Right lobe of liver (tissue), 6 donors: Measurements from ENCODE around the gene TYW5. TPM values are rescaled to one million over a fixed set of nuclear protein-coding genes. Genes with fewer than 3 reads are reported as not detected.

Experiments used
- ATAC-seq, 4 donors: fragments of 200-7000 bp; cut with Tn5 transposase; one replicate each; pipeline ENCODE4 v1.9.1; 2020; ENCODE audit warnings: mild to moderate bottlenecking in 4 of 4, moderate library complexity in 4 of 4
- DNase-seq, 3 donors: peaks; one replicate each; pipeline ENCODE4 v3.0.0-alpha.2; 2020
- H3K27ac ChIP-seq, 3 donors: fragments of 200-600 bp; one replicate each; pipeline ENCODE4 v1.8.0; 2022
- H3K27me3 ChIP-seq, 2 donors: fragments of 200-600 bp; one replicate each; pipeline ENCODE4 v1.8.0; 2022
- H3K36me3 ChIP-seq, 4 donors: fragments of 200-600 bp; sonication (generic) in 1 of 4; one replicate each; pipeline versions ENCODE4 v1.5.1 to v1.8.0; 2017 to 2022; ENCODE audit warnings: control low read depth in 1 of 4
- H3K4me1 ChIP-seq, 4 donors: fragments of 200-600 bp; sonication (generic) in 1 of 4; one replicate each; pipeline versions ENCODE4 v1.5.1 to v1.8.0; 2017 to 2022; ENCODE audit warnings: control low read depth in 1 of 4
- H3K4me3 ChIP-seq, 3 donors: fragments of 200-600 bp; one replicate each; pipeline ENCODE4 v1.8.0; 2022
- H3K9me3 ChIP-seq, 4 donors: fragments of 200-600 bp; sonication (generic) in 1 of 4; one replicate each; pipeline versions ENCODE4 v1.5.1 to v1.8.0; 2017 to 2022; ENCODE audit warnings: control low read depth in 1 of 4
- POLR2A ChIP-seq: fragments of 450-650 bp; IDR thresholded peaks from one replicate; pipeline ENCODE4 v1.6.1; 2017; ENCODE audit warnings: antibody characterized with exemption, mild to moderate bottlenecking
- WGBS: methylation state at CpG from one replicate; pipeline ENCODE4 v1.1.6; 2018; ENCODE audit warnings: low coverage, low lambda C conversion rate; ENCODE audit not compliant: insufficient coverage; ENCODE audit errors: missing lambda C conversion rate; 5-methylcytosine and 5-hydroxymethylcytosine counted together
- intact Hi-C, 2 donors: fragments of 100-400 bp; cut with DNase I; formaldehyde crosslinking; loops; one replicate each; pipeline versions ENCODE4 v1.11.2 to v1.14.1; 2022
- total RNA-seq, 6 experiments: library from RNA; depleted of rRNA in 2 of 6; stranded (reverse); fragments of >200 nt in 2 of 6; fragmentation: NEBNext Ultra II Directional in 3 of 6; extraction: Animal tissue kit (Norgen Biotek cat#: 25700) in 3 of 6; gene quantifications; one replicate each; pipeline versions ENCODE4 v1.1.0 to v1.2.4, GENCODE V29; 2016 to 2023
- TF ChIP-seq, protein P1 (sequence below), 4 donors: fragments of 200-600 bp in 3 of 4; fragments of 450-650 bp in 1 of 4; IDR thresholded peaks; one replicate each; pipeline versions ENCODE4 v1.5.1 to v1.8.0; 2016 to 2022; ENCODE audit warnings: antibody characterized with exemption in 4 of 4, mild to moderate bottlenecking in 2 of 4
- donor health status: DM: no; HTN: yes; CAD: no.
- donor health status: DM: no; HTN: no; CAD: no.
- donor health status: DM: no; HTN: no; CAD: no.
- donor health status: DM: no; HTN: yes; CAD: no.
- donor health status: DM: no; HTN: yes; CAD: no.

Gene TYW5
- total RNA-seq, 6 experiments from 2014 or later: 4.1 to 6.4 (median 4.8) TPM

DNA sequence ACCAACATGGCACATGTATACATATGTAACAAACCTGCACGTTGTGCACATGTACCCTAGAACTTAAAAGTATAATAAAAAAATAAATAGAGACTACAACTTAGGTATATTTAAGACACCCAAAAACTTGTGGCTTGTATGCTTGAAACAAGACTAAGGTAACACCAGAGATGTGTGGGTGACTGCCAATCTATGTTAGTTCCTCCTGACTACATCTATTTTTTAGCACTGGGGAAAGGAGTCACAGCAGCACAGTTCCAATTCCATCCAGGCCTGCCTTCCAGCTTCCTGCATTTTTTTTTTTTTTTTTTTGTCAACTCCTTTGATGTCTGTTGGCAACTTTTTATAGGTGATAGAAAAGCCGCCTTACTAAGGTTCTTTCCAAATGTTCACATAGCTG is 26.0 kb downstream of the TYW5 start:
- DNase-seq: no peak
- Histone ChIP-seq H3K27me3 (no peaks in the 10 kb centered on the region), H3K4me3 (no peak overlapping the region), H3K9me3 (no peaks in the 10 kb centered on the region), H3K4me1 (no peaks in the 10 kb centered on the region), H3K27ac (no peak overlapping the region), H3K36me3 (peaks cover 0 to 32% (median 5%) of the 10 kb centered on the region in 4 donors)
- TF ChIP-seq, protein P1, sequence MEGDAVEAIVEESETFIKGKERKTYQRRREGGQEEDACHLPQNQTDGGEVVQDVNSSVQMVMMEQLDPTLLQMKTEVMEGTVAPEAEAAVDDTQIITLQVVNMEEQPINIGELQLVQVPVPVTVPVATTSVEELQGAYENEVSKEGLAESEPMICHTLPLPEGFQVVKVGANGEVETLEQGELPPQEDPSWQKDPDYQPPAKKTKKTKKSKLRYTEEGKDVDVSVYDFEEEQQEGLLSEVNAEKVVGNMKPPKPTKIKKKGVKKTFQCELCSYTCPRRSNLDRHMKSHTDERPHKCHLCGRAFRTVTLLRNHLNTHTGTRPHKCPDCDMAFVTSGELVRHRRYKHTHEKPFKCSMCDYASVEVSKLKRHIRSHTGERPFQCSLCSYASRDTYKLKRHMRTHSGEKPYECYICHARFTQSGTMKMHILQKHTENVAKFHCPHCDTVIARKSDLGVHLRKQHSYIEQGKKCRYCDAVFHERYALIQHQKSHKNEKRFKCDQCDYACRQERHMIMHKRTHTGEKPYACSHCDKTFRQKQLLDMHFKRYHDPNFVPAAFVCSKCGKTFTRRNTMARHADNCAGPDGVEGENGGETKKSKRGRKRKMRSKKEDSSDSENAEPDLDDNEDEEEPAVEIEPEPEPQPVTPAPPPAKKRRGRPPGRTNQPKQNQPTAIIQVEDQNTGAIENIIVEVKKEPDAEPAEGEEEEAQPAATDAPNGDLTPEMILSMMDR (IDR thresholded peaks at IDR 0.05): no peak
- no peak for TF ChIP-seq POLR2A
- no peak for ATAC-seq
- 82% methylated on average over 2 of the region's 2 CpGs for WGBS
- intact Hi-C loops: no loop called here

DNA sequence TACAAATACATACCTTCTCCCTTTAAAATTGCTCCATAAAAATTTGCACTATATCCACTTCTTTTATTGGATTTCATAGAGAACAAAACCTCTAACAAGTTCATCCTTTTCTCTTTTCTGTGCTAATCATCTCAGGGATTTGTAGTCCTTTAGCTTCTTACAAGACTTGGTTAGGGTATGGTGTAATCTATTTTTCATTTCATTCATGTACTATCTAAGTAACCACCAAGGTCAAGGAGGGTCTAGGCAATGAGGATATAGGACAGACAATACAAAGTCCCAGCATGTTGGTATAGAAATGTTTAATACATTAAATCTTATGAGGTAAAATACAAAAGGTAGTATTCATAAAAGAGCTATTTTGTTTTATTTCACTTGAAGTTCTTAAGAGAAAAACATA is 26.7 kb downstream of the TYW5 start:
- Histone ChIP-seq H3K27ac (no peak overlapping the region), H3K4me3 (no peak overlapping the region), H3K4me1 (no peaks in the 10 kb centered on the region), H3K9me3 (no peaks in the 10 kb centered on the region), H3K27me3 (no peaks in the 10 kb centered on the region), H3K36me3 (peaks cover 0 to 27% (median 5%) of the 10 kb centered on the region in 4 donors)
- no peak for DNase-seq
- TF ChIP-seq POLR2A: no peak
- TF ChIP-seq, protein P1 (IDR thresholded peaks at IDR 0.05): no peak
- ATAC-seq: no peak
- intact Hi-C loops: no loop called here

DNA sequence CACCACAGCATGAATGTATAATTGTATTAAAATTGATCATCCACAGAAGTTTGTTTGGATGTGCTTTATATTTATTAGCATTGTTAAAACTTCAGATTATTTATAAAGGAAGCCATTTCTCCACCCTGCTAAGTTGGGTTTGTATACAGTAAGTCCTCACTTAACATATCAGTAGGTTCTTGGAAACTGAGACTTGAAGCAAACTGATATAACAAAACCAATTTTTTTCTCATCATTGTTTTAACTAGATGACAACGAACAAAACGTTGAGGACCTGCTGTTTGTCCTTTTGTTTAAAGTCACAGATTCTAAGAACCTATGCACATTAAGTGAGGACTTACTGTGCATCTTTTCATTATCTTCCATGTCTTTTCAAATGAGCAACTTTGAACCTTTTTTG is 27.1 kb downstream of the TYW5 start:
- intact Hi-C loops: no loop called here
- 32% methylated on average over 2 of the region's 2 CpGs for WGBS
- no peaks in the 10 kb centered on the region for H3K4me1 ChIP-seq

DNA sequence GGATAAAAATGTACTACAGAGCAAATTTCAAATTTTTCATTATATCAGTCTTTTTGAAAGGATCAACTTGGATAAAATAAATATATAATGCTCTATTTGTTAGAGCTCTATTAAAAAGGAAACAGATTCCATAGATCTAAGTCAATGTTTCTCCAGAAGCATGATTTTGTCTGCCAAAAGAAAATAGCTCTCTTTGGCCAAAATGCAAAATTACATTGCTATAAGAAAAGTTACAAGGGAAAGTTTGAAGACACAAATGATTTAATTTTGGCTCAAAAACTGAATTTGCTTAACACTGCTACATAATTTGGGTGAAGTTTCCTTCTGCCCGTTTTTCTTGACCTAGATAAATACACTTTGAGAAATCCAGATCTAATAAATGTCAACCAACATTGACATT is 28.5 kb downstream of the TYW5 start:
- no peaks in the 10 kb centered on the region for H3K4me1 ChIP-seq
- H3K36me3 ChIP-seq: peaks cover 0 to 13% (median 0%) of the 10 kb centered on the region in 4 donors
- DNase-seq (no peak), ATAC-seq (no peak)
- no peaks in the 10 kb centered on the region for H3K27me3 ChIP-seq
- no peak overlapping the region for H3K27ac ChIP-seq
- 30% methylated on average over 1 of the region's 1 CpG for WGBS
- no peaks in the 10 kb centered on the region for H3K9me3 ChIP-seq
- H3K4me3 ChIP-seq: no peak overlapping the region
- intact Hi-C loops: no loop called here
- no peak for TF ChIP-seq POLR2A
- TF ChIP-seq, protein P1 (IDR thresholded peaks at IDR 0.05): no peak

More for the DNA sequence above, 27.1 kb downstream of the TYW5 start:
- Histone ChIP-seq H3K27me3 (no peaks in the 10 kb centered on the region), H3K27ac (no peak overlapping the region), H3K36me3 (peaks cover 0 to 25% (median 5%) of the 10 kb centered on the region in 4 donors), H3K9me3 (no peaks in the 10 kb centered on the region), H3K4me3 (no peak overlapping the region)
- no peak for TF ChIP-seq POLR2A
- TF ChIP-seq, protein P1 (IDR thresholded peaks at IDR 0.05): no peak
- no peak for ATAC-seq
- DNase-seq: no peak

DNA sequence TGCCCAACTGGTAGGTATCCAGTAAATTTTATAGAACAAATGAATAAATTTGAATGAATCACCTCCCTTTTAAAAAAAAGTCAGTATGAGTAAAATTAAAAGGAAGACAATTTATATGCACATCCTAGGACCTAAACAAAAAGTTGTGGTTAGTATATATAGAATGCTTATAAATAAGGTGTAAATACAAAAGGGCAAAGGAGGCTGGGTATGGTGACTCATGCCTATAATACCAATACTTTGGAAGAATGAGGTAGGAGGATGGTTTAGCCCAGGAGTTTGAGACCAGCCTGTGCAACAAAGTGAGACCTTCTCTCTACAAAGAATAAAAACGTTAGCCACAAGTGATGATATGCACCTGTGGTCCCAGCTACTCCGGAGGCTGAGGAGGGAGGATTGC is 31.4 kb downstream of the TYW5 start:
- H3K4me1 ChIP-seq: no peaks in the 10 kb centered on the region
- DNase-seq (no peak), ATAC-seq (no peak)
- intact Hi-C loops: no loop called here
- H3K9me3 ChIP-seq: no peaks in the 10 kb centered on the region
- WGBS: 88% methylated on average over 2 of the region's 2 CpGs
- H3K27me3 ChIP-seq: no peaks in the 10 kb centered on the region
- TF ChIP-seq POLR2A: no peak
- TF ChIP-seq, protein P1 (IDR thresholded peaks at IDR 0.05): no peak
- no peak overlapping the region for H3K4me3 ChIP-seq
- no peak overlapping the region for H3K27ac ChIP-seq
- H3K36me3 ChIP-seq: no peaks in the 10 kb centered on the region
